ELR (cell line): ENCODE data around the gene AHRR.
"Not testable (repeated sequence)": the region's sequence is repeated elsewhere in the genome, so short reads cannot be mapped to it uniquely, and the experiment has no call there.

ENCODE experiments used
- DNase-seq: peaks from one replicate; pipeline ENCODE4 v3.0.0-alpha.2; 2015; ENCODE audit warnings: low read depth

Gene AHRR

DNA sequence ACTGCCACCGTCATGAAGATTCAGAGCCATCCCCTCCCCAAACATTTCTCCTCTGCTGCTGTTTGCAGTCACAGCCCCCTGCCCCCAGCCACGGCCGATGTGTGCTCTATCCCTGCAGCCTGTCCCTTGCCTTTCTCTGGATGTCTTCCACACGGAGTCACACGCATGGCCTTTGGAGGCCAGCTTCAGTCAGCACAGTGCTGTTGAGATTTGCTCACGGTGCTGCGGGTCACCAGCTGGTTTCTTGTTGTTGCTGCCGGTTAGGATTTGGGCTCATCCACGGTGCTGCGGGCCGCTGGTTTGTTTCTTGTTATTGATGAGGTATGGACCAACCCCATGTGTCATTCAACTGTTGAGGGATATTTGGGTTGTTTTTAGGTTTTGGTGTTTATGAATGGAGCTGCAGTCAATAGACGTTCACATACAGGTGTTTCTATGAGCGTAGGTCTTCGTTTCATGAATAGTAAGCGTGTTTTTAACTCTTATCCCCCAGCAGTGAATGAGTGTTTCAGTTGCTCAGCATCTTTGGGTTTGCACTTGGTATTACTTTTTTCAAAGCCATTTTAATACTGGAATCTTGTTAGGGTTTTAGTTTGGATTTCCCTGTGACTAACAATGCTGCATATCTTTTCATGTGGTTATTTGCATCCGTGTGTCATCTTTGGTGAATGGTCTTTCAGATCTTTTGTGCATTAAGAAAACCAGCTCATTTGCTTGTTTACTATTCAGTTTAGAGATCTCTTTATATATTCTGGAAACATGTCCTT is 57.6 kb downstream of the AHRR start:
- peak; percentile 88 for DNase-seq

DNA sequence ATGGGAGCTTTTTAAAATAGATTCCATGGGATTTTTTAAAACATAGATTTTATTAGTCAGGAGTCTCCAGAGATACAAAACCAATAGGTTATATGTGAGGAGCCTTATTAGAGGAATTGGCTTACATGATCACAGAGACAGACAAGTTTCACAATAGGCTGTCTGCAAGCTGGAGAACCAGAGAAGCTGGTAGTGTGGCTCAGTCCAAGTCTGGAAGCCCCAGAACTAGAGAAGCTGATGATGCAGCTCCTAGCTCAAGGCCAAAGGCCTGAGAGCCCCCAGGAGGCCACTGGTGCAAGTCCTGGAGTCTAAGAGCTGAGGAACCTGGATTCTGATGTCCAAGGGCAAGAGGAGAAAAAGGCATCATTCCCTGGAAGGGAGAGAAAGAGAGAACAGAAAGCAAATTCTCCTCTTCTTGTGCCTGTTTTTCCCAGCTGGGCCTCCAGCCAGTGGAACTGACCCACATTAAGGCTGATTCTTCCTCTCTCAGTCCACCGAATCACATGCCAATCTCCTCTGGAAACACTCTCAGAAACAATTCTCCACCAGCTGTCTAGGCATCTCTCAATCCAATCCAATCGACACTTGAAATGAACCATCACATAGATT is 59.3 kb downstream of the AHRR start:
- no peak for DNase-seq

DNA sequence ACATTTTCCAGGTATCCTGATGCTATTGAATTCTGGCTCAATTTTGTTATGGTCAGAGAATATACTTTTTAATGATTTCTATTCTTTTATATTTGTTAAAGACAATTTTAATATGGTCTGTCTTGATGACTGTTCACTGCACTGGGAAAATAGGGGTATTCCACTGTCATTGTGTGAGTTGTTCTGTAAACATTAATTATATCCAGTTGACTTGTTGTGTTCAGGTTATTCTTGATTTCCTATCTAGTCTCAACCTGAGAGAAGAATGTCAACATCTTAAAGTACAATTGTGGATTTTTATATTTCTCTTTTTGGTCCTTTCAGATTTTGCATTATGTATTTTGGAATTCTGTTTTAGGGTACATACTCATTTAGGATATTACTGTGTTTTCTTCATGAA is 61.6 kb downstream of the AHRR start:
- no peak for DNase-seq

DNA sequence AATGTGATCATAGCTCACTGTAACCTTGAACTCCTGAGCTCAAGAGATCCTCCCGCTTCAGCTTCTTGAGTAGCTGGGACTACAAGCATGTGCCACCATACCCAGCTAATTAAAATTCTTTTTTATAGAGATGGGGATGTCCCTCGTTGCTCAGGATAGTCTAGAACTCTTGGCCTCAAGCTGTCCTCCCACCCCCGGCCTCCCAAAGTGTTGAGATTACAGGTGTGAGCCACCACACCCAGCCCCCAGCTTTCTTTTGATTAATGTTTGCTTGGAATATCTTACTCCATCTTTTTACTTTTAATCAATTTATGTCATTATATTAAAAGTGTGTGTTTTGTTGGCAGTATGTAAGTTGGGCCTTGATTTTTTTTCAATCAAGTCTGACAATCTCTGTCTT is 62.1 kb downstream of the AHRR start:
- no peak for DNase-seq

DNA sequence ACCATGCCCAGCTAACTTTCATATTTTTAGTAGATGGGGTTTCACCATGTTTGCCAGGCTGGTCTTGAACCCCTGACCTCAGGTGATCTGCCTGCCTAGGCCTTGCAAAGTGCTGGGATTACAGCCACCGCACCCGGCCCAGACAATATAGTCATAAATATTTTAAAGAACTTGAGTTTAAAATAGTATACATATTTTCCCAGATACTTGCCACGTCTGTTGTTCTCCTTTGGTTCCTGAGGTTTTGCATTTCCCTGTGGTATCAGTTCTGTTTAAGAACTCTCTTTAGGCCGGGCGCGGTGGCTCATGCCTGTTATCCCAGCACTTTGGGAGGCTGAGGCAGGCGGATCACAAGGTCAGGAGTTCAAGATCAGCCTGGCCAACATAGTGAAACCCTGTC is 63.1 kb downstream of the AHRR start:
- DNase-seq = not testable (repeated sequence)

DNA sequence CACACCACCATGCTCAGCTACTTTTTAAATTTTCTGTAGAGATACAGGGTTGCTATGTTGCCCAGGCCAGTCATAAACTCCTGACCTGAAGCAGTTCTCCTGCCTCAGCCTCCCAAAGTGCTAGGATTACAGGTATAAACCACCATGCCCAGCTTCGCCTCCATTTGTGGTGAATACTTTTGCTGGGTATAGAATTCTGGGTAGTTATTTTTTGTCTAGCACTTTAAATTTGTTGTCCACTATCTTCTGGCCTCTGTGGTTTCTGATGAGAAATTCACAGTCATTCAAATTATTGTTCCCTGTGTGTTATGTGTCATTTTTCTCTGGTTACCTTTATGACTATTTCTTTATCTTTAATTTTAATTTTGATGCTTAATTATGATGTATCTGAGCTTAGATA is 63.8 kb downstream of the AHRR start:
- DNase-seq = no peak

DNA sequence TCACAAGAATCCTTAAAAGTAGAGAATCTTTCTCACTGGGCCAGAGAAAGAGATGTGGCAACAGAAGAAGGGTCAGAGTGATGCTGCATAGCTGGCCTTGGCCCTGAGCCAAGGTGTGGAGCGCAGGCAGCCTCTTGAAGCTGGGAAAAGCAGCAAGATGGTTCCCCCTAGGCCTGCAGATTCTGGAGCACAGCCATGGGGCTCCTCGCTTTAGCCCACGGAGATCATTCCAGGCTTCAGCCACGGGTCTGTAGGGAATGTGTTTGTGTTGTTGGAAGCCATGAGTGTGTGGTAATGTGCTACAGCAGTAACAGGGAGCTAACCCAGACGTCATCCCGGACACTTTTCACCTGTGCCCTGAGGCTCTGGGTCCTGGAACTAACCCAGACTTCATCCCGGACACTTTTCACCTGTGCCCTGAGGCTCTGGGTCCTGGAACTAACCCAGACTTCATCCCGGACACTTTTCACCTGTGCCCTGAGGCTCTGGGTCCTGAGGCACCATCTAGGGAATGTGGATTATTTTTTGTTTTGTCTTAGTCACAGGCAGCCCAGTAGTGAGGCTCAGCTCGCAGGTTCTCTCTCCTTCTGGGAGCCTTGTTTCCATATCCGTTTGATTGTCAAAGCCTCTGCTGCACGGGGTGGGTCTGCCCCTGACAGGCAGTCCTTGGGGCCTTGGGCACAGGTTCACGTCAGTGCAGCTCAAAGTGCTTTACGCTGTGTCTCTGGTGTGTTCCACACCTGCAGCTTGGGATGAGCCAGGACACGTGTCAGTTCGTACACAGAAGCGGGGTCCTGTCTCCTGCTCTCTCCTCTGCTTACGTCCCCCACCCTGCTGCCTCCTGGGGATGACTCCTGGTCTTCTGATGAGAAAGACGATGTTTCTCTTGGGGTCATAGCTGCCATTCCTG is 65.2 kb downstream of the AHRR start:
- no peak for DNase-seq

DNA sequence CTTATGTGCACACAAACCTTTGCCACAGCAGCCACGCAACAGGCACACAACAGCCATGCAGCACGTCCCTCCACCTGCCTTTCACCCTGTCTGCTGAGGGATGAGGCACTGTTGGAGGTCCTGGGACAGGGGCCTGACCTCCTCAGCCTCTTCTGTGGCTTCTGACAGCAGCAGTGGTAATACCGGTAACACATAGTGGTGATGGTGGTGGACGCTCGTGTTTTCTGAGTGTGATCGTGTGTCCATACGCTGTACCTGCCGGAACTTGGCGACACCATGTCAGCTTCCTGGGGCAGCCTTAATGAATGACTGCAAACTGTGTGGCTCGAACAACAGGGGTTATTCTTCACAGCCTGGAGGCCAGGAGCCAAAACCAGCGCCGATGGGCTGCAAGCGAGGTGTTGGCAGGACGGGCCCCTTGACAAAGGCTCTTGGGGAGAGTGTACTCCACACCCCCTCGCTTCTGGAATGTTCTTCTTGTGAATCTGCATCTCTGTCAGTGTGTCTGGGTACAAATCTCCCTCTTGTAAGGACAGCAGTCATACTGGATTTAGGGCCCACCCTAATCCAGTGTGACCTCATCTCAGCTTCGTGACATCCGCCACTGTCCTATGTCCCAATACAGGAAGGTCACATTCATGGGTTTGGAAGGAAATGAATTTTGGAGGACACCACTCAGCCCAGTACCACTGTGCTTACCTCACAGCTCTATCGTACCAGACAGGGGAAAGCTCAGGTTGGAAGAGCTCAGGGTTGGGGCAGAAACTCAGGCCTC is 66.2 kb downstream of the AHRR start:
- no peak for DNase-seq

DNA sequence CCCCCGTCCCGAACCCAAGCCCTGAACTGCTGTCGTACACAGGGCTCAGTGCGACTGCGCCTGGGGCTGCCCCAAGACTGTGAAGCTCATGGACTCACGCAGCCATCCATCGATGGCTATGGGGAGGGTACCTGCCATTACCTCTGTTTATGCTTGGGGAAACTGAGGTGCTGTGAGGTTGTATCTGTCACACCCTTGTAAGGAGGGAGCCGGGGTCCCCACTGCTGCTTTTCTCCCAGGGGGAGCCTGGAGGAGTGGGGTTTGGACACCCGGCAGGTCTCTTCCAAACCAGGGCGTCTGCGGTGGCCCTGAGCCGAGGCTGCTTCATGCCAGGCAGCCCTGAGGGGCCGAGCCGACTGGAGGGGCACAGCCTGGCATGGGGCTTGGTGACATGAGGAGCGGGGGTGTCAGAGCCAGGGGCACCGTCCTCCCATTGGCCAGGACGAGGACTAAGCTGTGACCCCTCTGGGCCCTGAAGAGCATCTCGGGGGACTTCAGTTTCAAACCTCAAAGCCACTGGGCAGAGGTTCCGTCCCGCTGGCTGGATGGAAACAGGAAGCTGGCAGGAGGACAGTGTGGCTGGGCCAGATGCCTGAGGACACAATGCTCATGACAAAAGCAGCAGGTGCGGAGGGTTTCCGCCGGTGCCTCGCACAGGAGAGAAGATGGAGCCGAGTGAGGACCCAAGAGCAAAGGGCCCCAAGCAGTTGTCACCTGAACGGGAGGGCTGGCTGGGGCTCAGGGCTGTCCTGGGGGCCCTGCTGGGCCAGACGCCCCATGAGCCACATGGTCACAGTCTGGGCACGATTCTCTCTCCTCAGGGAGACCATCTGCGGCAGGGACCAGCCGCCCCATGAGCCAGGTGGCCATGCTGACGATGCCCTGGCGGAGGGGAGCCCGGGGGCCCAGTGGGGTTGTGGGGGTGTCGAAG is 67.0 kb downstream of the AHRR start:
- no peak for DNase-seq

DNA sequence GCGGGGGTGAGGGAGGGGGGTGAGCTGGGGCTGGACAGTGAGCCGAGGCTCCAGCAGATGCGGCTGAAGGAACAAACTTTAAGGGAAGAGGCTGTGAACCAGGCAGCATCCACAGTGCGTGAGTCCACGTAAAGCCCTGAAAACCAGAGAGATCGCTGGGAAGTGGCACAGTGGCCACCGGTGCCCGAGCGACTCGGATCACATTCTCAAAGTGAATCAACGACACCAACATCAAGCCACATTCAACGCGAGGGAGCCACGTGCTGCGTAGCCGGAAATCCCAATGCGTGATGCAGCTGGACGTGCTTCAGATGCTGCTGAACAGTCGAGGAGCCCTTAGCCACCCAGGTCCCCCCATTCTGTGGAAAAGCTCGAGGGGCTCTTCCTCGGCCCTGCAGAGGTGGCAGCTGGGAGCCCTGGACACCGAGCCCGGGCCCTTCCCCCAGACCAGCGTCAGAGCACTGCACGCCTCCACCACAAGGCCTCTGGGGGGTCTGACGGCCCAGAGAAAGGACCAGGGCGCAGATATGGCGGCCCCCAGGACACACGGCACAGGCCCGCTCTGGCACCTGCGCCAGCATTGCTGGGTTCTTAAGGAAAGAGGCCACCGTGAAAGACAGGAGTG is 67.8 kb downstream of the AHRR start:
- no peak for DNase-seq

DNA sequence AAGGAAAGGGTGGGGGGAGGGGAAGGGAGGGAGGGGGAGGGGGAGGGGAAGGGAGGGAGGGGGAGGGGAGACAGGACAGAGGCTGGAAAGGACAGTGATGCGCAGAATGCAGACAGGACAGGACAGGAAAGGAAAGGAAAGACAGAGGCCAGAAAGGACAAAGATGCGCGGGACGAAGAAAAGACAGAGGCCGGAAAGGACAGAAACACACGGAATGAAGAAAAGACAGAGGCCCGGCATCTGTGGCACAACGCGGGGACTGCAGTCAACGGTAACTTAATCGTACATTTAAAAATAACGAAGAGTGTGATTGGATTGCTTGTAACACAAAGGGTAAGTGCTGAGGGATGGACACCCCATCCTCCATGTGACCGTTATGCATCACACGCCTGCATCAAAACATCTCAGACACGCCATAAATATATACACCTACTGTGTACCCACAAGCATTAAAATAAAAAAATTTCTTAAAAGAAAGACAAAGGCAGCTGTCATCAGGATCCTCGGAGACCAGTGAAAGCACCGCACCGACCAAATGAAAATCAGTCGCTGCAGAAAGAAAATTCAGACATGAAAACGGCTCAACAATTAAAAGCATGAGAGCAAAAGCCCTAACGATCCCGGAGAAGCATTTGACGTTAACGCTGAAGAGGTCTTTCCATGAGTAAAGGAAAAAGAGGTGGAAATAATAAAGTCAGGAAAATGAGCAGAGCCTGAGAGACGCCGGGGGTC is 68.5 kb downstream of the AHRR start:
- no peak for DNase-seq

DNA sequence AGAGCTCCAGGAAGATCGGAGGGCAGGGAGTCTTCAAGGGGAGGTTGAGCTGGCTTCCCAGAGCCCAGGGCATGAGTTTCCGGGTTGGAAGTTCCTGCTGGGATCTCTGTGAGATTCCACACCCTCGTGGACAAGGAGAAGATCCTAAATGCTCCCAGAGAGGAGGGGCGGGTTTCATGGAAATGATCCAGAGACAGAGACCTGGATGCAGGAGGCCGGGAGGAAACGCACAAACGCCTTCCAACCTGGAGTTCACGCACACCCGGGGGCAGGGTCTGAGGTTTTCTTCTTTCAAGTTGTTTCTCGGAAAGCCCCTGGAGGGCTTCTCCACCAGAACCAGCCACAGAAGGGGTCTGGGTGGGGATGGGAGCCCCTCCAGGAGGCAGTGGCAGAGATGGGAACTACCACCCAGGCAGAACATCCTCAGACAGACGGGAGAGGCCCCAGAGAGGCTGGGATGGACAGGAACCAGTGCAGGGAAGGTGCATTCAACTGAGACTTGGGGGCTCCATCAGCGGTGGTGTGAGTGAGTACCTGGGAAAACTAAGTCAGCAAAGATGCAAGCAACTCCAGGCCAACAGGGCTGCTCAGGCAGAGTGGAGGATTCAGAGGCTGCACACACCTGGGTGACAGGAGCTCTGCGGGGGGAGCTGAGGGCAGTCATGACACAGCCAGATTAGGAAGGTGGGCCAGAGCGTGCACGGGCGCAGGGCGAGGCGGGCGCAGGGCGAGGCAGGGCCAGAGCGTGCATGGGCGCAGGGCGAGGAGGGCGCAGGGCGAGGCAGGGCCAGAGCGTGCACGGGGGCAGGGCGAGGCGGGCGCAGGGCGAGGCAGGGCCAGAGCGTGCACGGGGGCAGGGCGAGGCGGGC is 69.3 kb downstream of the AHRR start:
- DNase-seq = no peak

DNA sequence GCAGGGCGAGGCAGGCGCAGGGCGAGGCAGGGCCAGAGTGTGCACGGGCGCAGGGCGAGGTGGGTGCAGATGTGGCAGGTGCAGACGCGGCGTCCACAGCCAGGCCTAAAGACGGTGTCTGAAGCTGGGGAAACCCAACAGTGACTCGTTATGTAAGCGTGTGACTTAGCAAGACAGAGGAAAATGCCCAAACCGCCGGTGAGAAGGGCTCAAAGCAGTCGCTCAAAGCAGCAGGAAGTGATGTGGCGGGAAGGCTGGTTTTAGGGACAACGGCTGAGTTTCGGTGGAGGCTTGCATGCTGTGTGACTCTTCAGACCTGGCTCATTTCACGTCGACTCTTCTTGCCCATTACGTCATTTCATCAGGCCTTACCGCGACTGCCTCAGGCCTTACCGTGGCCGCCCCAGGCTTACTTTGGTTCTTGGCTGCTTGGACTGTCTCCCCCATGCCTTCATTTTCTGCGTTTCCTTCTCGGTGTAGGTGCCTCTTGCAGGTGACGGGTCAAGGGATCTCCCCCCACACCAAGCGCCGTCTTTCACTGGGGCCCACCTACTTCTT is 71.0 kb downstream of the AHRR start:
- DNase-seq = peak; percentile 77

DNA sequence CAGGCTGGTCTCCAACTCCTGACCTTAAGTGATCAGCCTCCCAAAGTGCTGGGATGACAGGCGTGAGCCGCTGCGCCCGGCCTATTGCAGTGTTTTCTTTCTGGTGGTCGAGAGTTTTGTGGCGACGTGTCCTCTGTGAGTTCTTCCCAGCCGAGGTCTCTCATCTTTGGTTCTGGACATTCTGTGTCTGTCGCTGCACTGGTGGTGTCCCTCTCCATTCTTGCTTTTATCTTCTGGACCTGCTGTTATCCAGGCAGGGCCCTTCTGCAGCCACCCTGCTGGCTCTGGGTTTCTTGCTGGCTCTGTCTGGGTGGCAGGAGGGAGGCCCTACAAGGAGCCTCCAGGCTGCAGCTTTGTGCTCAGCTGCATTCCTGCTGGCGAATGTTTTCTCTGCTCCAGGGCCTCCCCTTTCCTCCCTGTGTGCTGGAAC is 72.3 kb downstream of the AHRR start:
- DNase-seq = no peak

DNA sequence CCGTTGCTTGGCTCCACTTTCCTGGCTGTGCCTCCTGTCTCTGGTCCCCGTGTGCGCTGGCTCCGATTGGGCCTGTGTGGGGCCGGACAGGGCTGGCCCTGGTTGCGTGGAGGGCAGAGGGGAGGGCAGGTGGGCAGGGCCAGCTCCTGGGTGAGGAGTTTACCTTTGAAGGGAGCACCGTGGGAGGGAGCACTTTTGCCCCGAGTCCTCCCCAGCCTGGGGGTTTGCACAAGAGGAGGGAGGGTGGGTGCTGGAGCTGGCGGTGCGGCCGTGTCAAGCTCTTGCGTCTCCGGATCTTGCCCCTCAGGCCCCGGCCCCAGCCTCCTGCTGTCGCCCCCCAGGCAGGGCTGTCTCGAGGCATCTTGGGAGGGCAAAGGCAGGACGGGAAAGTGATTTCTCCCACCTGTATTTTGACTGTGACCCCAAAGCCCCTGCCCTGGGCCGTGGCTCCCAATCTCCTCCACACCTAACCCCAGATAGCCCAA is 73.2 kb downstream of the AHRR start:
- no peak for DNase-seq

DNA sequence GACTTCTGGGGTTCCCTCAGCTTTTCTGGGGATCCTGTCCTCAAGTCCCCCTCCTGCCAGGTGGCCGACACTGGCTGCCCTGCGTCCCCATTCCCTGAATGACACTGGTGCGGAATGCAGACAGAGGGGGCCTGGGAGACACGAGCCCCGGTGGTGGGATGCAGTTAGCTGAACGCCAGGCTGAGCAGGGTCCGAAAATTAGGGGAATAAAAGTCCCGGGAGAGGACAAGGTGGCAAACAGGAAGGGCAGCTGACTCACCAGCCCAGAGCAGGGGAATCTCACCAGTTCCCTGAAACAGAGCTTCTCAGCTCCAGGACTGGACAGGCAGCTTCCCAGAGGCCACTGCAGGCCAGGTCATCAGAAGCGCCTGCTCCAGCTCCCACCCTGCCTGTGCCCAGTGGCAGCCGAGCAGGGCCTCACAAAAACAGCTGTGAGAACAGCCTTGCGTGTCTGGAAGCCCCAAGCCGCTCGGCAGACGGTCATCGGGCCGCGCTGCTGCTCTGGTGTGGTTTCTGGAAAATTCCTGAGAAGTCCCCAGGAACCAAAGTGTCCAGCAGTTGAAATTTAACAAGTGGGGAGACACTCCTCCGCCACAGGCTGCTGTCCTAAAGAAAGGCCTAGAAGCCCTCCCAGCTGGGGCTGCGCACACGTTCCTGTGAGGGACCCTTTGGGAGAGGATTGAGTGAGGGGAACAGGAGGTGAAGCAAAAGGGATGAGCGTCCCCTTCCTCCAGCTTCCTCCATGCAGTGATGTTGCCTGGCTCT is 73.8 kb downstream of the AHRR start:
- peak; percentile 90 for DNase-seq

DNA sequence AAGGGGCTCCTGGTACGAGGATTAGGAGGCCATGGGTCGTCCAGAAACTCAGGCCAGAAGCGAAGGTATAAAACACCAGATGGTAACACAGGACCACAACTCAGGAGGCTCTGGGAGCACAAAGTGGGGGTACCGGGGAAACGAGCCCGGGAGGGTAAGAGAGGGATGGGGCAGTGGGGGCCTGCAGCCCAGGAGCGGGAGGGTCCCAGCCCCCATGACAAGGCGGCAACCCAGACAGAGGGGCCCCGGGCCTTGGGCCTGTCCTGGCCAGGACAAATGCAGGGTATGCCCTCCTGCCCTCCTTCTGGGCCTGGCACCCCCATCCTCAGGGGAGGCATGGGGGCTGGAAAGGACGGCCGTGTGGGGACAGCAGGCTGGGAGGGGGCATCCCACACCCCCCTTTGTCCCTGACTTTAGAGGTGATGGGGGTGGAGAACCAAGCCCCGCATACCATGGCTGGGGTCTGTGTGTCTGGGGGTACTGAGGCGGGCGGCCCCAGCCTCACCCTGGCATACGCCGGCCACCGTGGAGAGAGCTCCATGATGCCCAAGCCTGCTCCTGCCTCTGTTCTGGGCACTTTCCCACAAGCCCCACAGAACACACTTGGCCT is 74.5 kb downstream of the AHRR start:
- DNase-seq = no peak
